ENCODE measurements around the gene HDAC1. TPM values are rescaled to one million over a fixed set of nuclear protein-coding genes. Genes with fewer than 3 reads are reported as not detected.
A peak's percentile ranks its signal among the peaks of the same experiment; 100 is the strongest.

Gene HDAC1
- total and polyA plus RNA-seq, 2 of the 13 experiments (the other 11 are each of a cell fraction or from before 2014, with no cell fraction given) = 93.5 to 189 TPM

DNA sequence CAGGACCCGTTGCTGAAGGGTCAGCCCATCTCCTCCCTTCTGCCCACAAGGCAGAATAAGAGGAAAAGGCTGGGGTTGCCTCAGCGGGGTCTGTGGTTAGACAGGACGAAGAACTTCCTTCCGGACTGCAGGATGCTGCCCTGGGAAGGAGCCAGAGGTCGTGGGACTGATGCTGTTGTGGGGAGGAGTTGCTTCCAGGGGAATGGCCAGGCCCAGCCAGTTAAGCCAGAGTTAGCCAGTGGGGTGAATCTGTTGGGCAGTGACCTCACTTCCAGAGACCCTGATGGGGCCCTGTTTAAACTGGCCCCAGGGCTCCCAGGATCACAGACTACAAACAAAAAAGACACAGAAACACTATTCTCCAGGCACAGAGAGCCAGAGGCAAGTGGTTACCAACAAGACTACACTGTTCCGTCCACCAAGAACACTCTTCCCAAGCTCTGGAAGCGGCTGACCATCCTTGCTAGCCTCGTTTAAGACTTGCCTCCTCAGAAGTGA lies 57.4 kb downstream of the HDAC1 start (continued):
- no peak for TF ChIP-seq DR1 (CRISPR knock-in tag; IDR thresholded peaks at IDR 0.05)

DNA sequence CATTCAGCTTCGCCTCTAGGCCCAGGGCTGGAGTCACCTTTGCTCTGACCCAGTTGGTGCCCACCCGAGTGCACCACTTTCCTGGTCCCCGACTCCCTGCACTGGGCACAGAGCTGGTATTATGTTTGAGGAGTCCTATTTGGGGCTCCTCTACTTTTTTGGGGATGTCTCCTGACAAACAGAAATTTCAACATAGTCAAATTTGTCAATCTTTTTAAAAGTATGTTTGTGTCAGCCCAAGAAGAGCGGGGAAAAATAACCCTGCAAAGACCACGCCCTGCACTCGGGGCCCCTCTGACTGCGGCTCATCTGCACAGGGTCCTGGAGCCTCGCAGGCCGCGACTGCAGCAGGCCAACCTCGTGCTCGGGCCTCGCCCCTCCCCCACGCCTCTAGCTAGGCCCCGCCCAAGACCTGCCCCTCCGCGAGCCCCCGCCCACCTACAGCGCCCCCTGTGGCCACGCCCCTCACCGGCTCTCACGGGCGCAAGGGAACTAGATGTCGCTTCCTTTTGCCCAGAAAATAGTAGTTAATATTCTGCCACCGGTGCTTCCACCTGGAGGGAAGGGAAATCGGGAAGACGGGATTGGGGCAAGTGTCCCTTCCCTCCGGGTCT lies 59.0 kb downstream of the HDAC1 start:
- ATAC-seq = peak; percentile 20
- 63% methylated on average over 7 of the region's 28 CpGs for WGBS (ENCODE audit: low lambda C conversion rate)
- CTCF ChIA-PET (ENCODE audit: low intra/inter-chr PET ratio, low total read pairs) = interaction anchor here (1.5 kb wide), 1 partner anchor 15 kb away, joined by 4 read pairs; the partner anchor contains the start of gene MARCKSL1
- Histone ChIP-seq H3K36me3 (replicated peaks in 1 of 2; ENCODE audit: control insufficient read depth in 1 of 2, insufficient read depth in 2 of 2, low read length in 2 of 2) (no peaks in the 10 kb centered on the region), H3K4me2 (ENCODE audit: low read depth, low read length) (no peak overlapping the region; the same call in 1 of the 2 replicates), H3K9ac (ENCODE audit: insufficient read depth, low read depth, low read length) (peak overlapping the region; percentile 70), H3K79me2 (ENCODE audit: insufficient read depth, low read length) (no peaks in the 10 kb centered on the region), H3K4me3 (replicated peaks in 1 of 3; ENCODE audit: insufficient read depth in 1 of 3, low read depth in 2 of 3, low read length in 3 of 3) (peak overlapping the region; percentile 73 to 81 (median 74); a peak in 4 of 6 replicates), H3K9me3 (ENCODE audit: low read length) (no peaks in the 10 kb centered on the region), H3K27me3 (ENCODE audit: control insufficient read depth in 1 of 2, insufficient read depth in 2 of 2, low read length in 2 of 2) (no peaks in the 10 kb centered on the region), H4K20me1 (ENCODE audit: insufficient read depth, low read length) (no peaks in the 10 kb centered on the region), H3K27ac (ENCODE audit: extremely low read length, insufficient read depth, low read length) (peak overlapping the region; percentile 92), H2AFZ (ENCODE audit: low read length) (no peak overlapping the region), H3K4me1 (ENCODE audit: insufficient read depth, low read length) (peaks cover 72% of the 10 kb centered on the region)
- FAIRE-seq = no peak
- intact Hi-C loops (cut with micrococcal nuclease; ENCODE audit: unreplicated experiment) = loop anchor here (2.0 kb wide), 2 partner anchors 14 to 44 kb away; partner anchors contain the start of genes BSDC1 and MARCKSL1
- in situ Hi-C loops (cut with HindIII; ENCODE audit: extremely low pct_ligation_motif_present, low pct_unique_long_range_greater_than_20kb) = no loop called here
- POLR2A ChIA-PET = interaction anchor here (0.6 to 10.1 kb wide), 18 partner anchors 9 to 385 kb away, joined by 3 to 222 read pairs (median 8); partner anchors contain the start of genes BSDC1, FAM229A, HDAC1 and KPNA6
- DNase-seq (ENCODE audit: low spot score) = no peak
- BruUV-seq (replicated peaks) = TSS peak; percentile 62
- TF ChIP-seq NFAT5 (CRISPR knock-in tag; IDR thresholded peaks at IDR 0.05) = peak; percentile 83; the same call in 1 of the 2 replicates
- TF ChIP-seq RFXANK (CRISPR knock-in tag; IDR thresholded peaks at IDR 0.05) = 0 out of 2 replicates have a peak, but pooled peaks have one; percentile 18
- TF ChIP-seq E2F5 (CRISPR knock-in tag; conservative IDR thresholded peaks at IDR 0.05) = 0 out of 2 replicates have a peak, but pooled peaks have one; percentile 58
- no peak for TF ChIP-seq ARNTL (CRISPR knock-in tag; IDR thresholded peaks at IDR 0.05)
- no peak for TF ChIP-seq ZSCAN30 (CRISPR knock-in tag; IDR thresholded peaks at IDR 0.05)
- peak; percentile 54; the same call in 1 of the 2 replicates for TF ChIP-seq KDM5B (CRISPR knock-in tag; IDR thresholded peaks at IDR 0.05; ENCODE audit: borderline replicate concordance)
- no peak for TF ChIP-seq ADNP (CRISPR knock-in tag; IDR thresholded peaks at IDR 0.05)
- TF ChIP-seq KLF16 (CRISPR knock-in tag; IDR thresholded peaks at IDR 0.05) = no peak
- TF ChIP-seq ZNF883 (CRISPR knock-in tag; IDR thresholded peaks at IDR 0.05; ENCODE audit: not compliant biosample characterization) = peak; percentile 24
- peak; percentile 80; the same call in 1 of the 2 replicates for TF ChIP-seq ZNF775 (CRISPR knock-in tag; IDR thresholded peaks at IDR 0.05; ENCODE audit: borderline replicate concordance)
- TF ChIP-seq FOXA3 (CRISPR knock-in tag; IDR thresholded peaks at IDR 0.05) = peak; percentile 41; the same call in 1 of the 2 replicates
- peak; percentile 43; the same call in 1 of the 2 replicates for TF ChIP-seq SP140L (CRISPR knock-in tag; IDR thresholded peaks at IDR 0.05; ENCODE audit: borderline replicate concordance)
- TF ChIP-seq AKAP8 (CRISPR knock-in tag; IDR thresholded peaks at IDR 0.05) = no peak
- no peak for TF ChIP-seq SPEN (CRISPR knock-in tag; IDR thresholded peaks at IDR 0.05; ENCODE audit: low read depth)

All from HepG2 (cell line).